ENCODE data around the gene VTN.

VTN gene

DNA sequence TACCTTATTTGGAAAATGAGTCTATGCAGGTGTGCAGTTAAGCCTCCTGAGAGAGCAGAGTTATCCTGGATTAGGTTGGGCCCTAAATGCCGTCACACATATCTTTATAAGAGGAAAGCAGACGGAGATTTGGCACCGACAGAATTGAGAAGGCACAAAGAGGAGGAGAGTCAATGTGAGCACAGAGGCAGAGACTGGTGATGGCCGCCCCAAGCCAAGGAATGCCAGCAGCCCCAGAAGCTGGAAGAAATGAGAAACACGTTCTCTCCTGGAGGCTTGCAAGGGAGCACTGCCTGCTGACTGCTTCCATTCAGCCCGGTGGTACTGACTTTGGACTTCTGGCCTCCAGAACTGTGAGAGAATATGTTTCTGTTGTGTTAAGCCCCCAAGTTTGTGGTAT, 32.7 kb upstream of the VTN start:
- no peak overlapping the region for H3K4me2 ChIP-seq (ENCODE audit: low read length)
- no peaks in the 10 kb centered on the region for H3K79me2 ChIP-seq (ENCODE audit: low read length)
- H3K4me3 ChIP-seq (ENCODE audit: low read length) = no peak overlapping the region
- peaks cover 21% of the 10 kb centered on the region for H3K4me1 ChIP-seq (ENCODE audit: low read length)
- H4K20me1 ChIP-seq (ENCODE audit: insufficient read depth, low read length) = no peaks in the 10 kb centered on the region
- no peaks in the 10 kb centered on the region for H3K36me3 ChIP-seq (replicated peaks; ENCODE audit: low read depth, low read length)
- H3K9me3 ChIP-seq (ENCODE audit: insufficient read depth, low read length) = no peaks in the 10 kb centered on the region
- no peaks in the 10 kb centered on the region for H3K27me3 ChIP-seq (ENCODE audit: low read depth, low read length)
- no peak overlapping the region for H2AFZ ChIP-seq (ENCODE audit: low read depth, low read length)
- H3K9ac ChIP-seq (ENCODE audit: low read length) = no peak overlapping the region
- H3K27ac ChIP-seq (ENCODE audit: low read length) = no peak overlapping the region
- TF ChIP-seq EZH2phosphoT487 (IDR thresholded peaks at IDR 0.05; ENCODE audit: low read depth) = no peak
- TF ChIP-seq, protein P1, sequence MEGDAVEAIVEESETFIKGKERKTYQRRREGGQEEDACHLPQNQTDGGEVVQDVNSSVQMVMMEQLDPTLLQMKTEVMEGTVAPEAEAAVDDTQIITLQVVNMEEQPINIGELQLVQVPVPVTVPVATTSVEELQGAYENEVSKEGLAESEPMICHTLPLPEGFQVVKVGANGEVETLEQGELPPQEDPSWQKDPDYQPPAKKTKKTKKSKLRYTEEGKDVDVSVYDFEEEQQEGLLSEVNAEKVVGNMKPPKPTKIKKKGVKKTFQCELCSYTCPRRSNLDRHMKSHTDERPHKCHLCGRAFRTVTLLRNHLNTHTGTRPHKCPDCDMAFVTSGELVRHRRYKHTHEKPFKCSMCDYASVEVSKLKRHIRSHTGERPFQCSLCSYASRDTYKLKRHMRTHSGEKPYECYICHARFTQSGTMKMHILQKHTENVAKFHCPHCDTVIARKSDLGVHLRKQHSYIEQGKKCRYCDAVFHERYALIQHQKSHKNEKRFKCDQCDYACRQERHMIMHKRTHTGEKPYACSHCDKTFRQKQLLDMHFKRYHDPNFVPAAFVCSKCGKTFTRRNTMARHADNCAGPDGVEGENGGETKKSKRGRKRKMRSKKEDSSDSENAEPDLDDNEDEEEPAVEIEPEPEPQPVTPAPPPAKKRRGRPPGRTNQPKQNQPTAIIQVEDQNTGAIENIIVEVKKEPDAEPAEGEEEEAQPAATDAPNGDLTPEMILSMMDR (IDR thresholded peaks at IDR 0.05; ENCODE audit: low read depth, low read length) = no peak

- H3K4me3 ChIP-seq (ENCODE audit: low read length) = no peak overlapping the region
- no peak overlapping the region for H3K4me2 ChIP-seq (ENCODE audit: low read length)
These were observed 32.1 kb upstream of the VTN start for GRCh38 chr17:28402224-28402630.

GRCh38 chr17:28399808-28400207, 29.7 kb upstream of the VTN start:
- Histone ChIP-seq H3K36me3 (replicated peaks; ENCODE audit: low read depth, low read length) (peaks cover 16% of the 10 kb centered on the region), H3K4me2 (ENCODE audit: low read length) (no peak overlapping the region), H3K9ac (ENCODE audit: low read length) (no peak overlapping the region), H3K79me2 (ENCODE audit: low read length) (no peaks in the 10 kb centered on the region), H3K4me3 (ENCODE audit: low read length) (no peak overlapping the region), H3K4me1 (ENCODE audit: low read length) (peaks cover 12% of the 10 kb centered on the region; the same call in 1 of the 2 replicates), H3K9me3 (ENCODE audit: insufficient read depth, low read length) (no peaks in the 10 kb centered on the region), H4K20me1 (ENCODE audit: insufficient read depth, low read length) (no peaks in the 10 kb centered on the region), H3K27ac (ENCODE audit: low read length) (no peak overlapping the region), H3K27me3 (ENCODE audit: low read depth, low read length) (no peaks in the 10 kb centered on the region), H2AFZ (ENCODE audit: low read depth, low read length) (no peak overlapping the region)
- TF ChIP-seq, protein P1 (IDR thresholded peaks at IDR 0.05; ENCODE audit: low read depth, low read length) = no peak
- TF ChIP-seq EZH2phosphoT487 (IDR thresholded peaks at IDR 0.05; ENCODE audit: low read depth) = no peak

More at GRCh38 chr17:28402224-28402630, 32.1 kb upstream of the VTN start:
- peaks cover 21% of the 10 kb centered on the region for H3K4me1 ChIP-seq (ENCODE audit: low read length)
- no peaks in the 10 kb centered on the region for H4K20me1 ChIP-seq (ENCODE audit: insufficient read depth, low read length)
- H3K27ac ChIP-seq (ENCODE audit: low read length) = no peak overlapping the region
- H3K9ac ChIP-seq (ENCODE audit: low read length) = no peak overlapping the region
- no peak for TF ChIP-seq EZH2phosphoT487 (IDR thresholded peaks at IDR 0.05; ENCODE audit: low read depth)
- TF ChIP-seq, protein P1 (IDR thresholded peaks at IDR 0.05; ENCODE audit: low read depth, low read length) = no peak
- no peaks in the 10 kb centered on the region for H3K79me2 ChIP-seq (ENCODE audit: low read length)
- no peaks in the 10 kb centered on the region for H3K36me3 ChIP-seq (replicated peaks; ENCODE audit: low read depth, low read length)
- no peaks in the 10 kb centered on the region for H3K27me3 ChIP-seq (ENCODE audit: low read depth, low read length)
- H2AFZ ChIP-seq (ENCODE audit: low read depth, low read length) = no peak overlapping the region
- H3K9me3 ChIP-seq (ENCODE audit: insufficient read depth, low read length) = no peaks in the 10 kb centered on the region

- no peaks in the 10 kb centered on the region for H3K79me2 ChIP-seq (ENCODE audit: low read length)
- H3K4me3 ChIP-seq (ENCODE audit: low read length) = no peak overlapping the region
- H3K4me1 ChIP-seq (ENCODE audit: low read length) = peaks cover 5% of the 10 kb centered on the region; the same call in 1 of the 2 replicates
- no peak overlapping the region for H3K9ac ChIP-seq (ENCODE audit: low read length)
- TF ChIP-seq EZH2phosphoT487 (IDR thresholded peaks at IDR 0.05; ENCODE audit: low read depth) = no peak
- TF ChIP-seq, protein P1 (IDR thresholded peaks at IDR 0.05; ENCODE audit: low read depth, low read length) = no peak
- H4K20me1 ChIP-seq (ENCODE audit: insufficient read depth, low read length) = no peaks in the 10 kb centered on the region
- no peaks in the 10 kb centered on the region for H3K9me3 ChIP-seq (ENCODE audit: insufficient read depth, low read length)
- no peak overlapping the region for H3K4me2 ChIP-seq (ENCODE audit: low read length)
- no peak overlapping the region for H2AFZ ChIP-seq (ENCODE audit: low read depth, low read length)
- H3K27me3 ChIP-seq (ENCODE audit: low read depth, low read length) = no peaks in the 10 kb centered on the region
- H3K36me3 ChIP-seq (replicated peaks; ENCODE audit: low read depth, low read length) = peaks cover 27% of the 10 kb centered on the region
- no peak overlapping the region for H3K27ac ChIP-seq (ENCODE audit: low read length)
These were observed 28.3 kb upstream of the VTN start for GRCh38 chr17:28398280-28398981.
